Epithelial cell of proximal tubule (primary cell): ENCODE data around the gene CD101. TPM values are rescaled to one million over a fixed set of nuclear protein-coding genes. Genes with fewer than 3 reads are reported as not detected.

Experiments
- DNase-seq: peaks from one replicate; pipeline ENCODE4 v3.0.0-alpha.2; 2011; ENCODE audit warnings: low read depth
- H3K4me3 ChIP-seq: 2 replicates; pipeline ENCODE4 v1.5.1; 2011; ENCODE audit warnings: low read depth, mild to moderate bottlenecking, low read length
- total RNA-seq: library from RNA; depleted of rRNA; stranded (reverse); fragments of >200 nt; gene quantifications from 2 replicates; pipeline ENCODE4 v1.2.3, GENCODE V29; 2015
- TF ChIP-seq, protein P1 (sequence below): conservative IDR thresholded peaks from 2 replicates; pipeline ENCODE4 v1.5.1; 2012; ENCODE audit warnings: low read depth, mild to moderate bottlenecking, low read length

CD101 gene
- total RNA-seq, 1 donor from 2014 or later = 0.29 TPM

DNA sequence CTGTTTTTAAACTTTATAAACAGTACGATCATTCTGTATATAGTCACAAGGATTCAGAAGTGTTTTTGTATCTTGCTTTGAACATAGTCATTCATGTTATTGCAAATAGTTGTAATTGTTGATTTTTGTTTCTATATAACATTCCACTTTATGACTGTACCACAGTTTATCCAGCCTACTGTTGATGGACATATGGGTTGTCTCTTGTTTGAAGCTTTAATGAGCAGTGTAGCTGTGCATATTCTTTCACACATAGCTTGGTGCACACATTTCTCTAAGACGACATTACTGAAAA is 6.1 kb downstream of the CD101 start:
- DNase-seq = no peak
- H3K4me3 ChIP-seq = no peak overlapping the region
- TF ChIP-seq, protein P1, sequence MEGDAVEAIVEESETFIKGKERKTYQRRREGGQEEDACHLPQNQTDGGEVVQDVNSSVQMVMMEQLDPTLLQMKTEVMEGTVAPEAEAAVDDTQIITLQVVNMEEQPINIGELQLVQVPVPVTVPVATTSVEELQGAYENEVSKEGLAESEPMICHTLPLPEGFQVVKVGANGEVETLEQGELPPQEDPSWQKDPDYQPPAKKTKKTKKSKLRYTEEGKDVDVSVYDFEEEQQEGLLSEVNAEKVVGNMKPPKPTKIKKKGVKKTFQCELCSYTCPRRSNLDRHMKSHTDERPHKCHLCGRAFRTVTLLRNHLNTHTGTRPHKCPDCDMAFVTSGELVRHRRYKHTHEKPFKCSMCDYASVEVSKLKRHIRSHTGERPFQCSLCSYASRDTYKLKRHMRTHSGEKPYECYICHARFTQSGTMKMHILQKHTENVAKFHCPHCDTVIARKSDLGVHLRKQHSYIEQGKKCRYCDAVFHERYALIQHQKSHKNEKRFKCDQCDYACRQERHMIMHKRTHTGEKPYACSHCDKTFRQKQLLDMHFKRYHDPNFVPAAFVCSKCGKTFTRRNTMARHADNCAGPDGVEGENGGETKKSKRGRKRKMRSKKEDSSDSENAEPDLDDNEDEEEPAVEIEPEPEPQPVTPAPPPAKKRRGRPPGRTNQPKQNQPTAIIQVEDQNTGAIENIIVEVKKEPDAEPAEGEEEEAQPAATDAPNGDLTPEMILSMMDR = no peak

DNA sequence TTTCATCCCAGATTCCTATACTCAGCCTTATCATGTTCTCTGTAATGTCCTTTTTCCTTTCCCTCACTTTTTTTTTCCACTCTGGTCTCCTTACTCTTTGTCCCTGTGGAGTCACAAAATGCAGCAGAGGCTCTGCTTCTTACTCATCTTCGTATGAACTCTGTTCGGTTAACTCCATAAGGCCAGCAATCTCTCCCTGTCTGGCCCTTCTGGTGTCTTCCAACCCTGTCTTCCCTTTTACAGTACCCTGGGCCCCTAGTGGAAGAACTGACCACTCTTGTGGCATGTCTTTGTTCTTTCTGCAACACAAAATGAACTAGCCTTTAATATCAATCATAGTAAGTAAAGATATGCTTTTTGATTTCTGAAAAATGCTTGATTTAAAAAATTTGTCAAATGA is 7.1 kb downstream of the CD101 start:
- TF ChIP-seq, protein P1 = peak; percentile 22
- DNase-seq = no peak
- H3K4me3 ChIP-seq = no peak overlapping the region

DNA sequence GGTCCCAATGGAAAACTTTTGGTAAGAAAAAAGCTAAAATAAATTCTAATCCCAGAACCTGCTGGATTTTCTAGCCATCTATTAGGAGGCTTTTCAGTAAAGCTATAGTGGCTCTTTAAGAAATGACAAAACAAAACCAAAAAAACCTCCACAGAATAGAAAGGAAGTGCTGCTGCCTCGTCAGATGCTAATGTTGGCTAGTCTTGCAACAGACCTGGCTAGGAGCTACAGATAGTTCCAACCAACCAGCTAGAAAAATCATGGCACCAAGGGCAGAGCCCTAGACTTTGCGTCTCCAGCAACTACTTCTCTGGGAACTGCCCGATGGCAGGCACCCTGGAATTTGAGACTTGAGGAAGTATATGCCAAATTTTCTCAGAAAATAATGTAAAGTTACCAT is 7.6 kb downstream of the CD101 start:
- TF ChIP-seq, protein P1 = no peak
- no peak overlapping the region for H3K4me3 ChIP-seq
- no peak for DNase-seq

DNA sequence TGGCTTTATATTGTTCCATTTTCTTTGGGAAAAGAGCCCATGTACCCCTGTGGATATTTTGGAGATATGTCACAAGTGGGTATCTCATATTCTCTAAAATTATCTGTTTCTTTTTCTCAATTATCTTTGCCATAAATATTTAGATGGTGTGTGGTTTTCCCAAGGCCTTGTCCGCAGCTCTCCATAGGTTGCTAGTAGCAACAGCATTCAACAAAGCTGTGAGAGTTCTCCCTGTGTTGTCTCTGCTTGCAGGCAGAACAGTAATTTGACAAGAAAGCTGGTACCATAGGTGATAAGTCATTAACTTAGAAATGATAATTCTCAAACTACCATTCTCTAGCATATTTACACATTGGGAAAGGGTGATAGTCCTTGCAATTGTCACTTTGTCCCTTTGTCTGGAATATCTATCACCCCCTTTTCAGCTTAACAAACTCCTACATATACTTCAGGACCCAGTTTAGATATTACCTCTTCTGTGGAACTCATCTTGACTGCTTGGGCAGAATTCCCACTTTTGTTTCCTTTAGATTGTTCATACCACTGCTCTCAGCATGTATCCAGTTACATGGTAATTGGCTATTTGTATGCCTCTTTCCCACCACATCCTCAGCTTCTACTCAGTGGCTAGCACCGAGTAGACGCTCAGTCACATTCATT is 8.9 kb downstream of the CD101 start:
- TF ChIP-seq, protein P1 = no peak
- no peak for DNase-seq

DNA sequence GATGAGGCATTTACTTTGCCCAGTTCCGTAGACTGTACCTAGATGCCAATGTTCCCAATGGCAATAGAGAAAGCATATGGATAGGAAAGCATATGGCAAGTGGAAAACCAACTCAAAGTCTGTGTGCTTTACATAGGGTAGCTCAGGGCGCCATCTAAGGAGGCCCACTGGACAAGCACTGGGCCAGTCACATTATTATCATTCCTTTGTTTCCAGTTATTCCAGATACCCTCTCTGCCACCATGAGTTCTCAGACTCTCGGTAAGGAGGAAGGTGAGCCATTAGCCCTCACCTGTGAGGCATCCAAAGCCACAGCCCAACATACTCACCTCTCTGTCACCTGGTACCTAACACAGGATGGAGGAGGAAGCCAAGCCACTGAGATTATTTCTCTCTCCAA is 9.8 kb downstream of the CD101 start:
- H3K4me3 ChIP-seq = no peak overlapping the region
- no peak for DNase-seq
- TF ChIP-seq, protein P1 = peak; percentile 21

More for the DNA sequence above, 8.9 kb downstream of the CD101 start:
- H3K4me3 ChIP-seq = no peak overlapping the region

DNA sequence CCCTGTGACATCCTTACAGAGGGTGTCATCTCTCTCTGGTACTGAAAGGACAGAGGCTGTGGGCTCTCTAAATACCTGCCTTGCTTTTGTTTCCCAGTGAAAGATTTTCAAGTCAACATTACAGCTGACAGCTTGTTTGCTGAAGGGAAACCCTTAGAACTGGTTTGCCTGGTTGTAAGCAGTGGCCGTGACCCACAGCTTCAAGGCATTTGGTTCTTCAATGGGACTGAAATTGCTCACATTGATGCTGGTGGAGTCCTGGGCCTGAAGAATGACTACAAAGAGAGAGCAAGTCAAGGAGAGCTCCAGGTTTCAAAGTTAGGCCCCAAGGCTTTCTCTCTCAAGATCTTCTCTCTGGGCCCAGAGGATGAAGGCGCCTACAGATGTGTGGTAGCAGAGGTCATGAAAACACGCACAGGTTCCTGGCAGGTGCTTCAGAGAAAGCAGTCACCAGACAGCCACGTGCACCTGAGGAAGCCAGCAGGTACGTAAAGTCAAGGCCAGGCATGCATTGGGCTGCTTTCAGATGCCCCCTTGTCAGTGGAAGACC is 11.8 kb downstream of the CD101 start:
- DNase-seq = no peak
- TF ChIP-seq, protein P1 = no peak
- H3K4me3 ChIP-seq = no peak overlapping the region

DNA sequence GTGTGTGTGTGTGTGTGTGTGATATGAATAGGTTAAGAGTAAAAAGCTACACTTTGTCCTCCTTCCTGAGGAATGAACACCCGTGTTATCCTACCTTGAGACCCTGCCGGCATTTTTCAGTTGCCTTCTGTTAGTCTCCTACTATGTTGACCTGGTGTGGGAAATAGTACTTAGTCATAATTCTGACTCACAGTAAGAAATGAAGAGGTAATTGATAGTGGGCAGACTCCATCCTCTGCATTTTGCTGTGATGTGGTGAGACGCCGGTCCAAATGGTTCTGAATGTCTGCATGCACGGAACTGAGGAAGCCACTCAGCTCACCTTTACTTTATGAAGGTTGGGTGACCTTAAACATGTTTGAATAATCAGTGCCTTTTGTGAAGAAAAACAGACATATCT is 12.6 kb downstream of the CD101 start:
- TF ChIP-seq, protein P1 = no peak
- H3K4me3 ChIP-seq = no peak overlapping the region
- no peak for DNase-seq
